ENCODE data around the gene SULF2.

- TF ChIP-seq CTCF (conservative IDR thresholded peaks at IDR 0.05; ENCODE audit: low read length) (no peak), EZH2phosphoT487 (IDR thresholded peaks at IDR 0.05; ENCODE audit: borderline replicate concordance) (no peak)
Measured at GRCh38 chr20:47783828-47784598, 1.3 kb downstream of the SULF2 start.
